Mesenchymal stem cell (in vitro differentiated cells and primary cell): Measurements from ENCODE around the gene UVSSA.

Experiments
- DNase-seq: peaks from one replicate; pipeline ENCODE4 v3.0.0-alpha.2; 2013
- H2AFZ ChIP-seq: one replicate; pipeline ENCODE4 v1.6.1; 2013; ENCODE audit warnings: low read depth, mild to moderate bottlenecking, control low read depth, inconsistent platforms, low read length, moderate library complexity
- H2AK5ac ChIP-seq: 2 replicates; pipeline ENCODE4 v1.6.1; 2013; ENCODE audit warnings: low read length, moderate library complexity, mild to moderate bottlenecking, inconsistent platforms; ENCODE audit not compliant: severe bottlenecking
- H2BK120ac ChIP-seq: one replicate; pipeline ENCODE4 v1.6.1; 2013; ENCODE audit warnings: low read depth, mild to moderate bottlenecking, inconsistent platforms, low read length, moderate library complexity
- H2BK12ac ChIP-seq, 2 experiments: one replicate each; pipeline ENCODE4 v1.6.1; 2013; ENCODE audit warnings: inconsistent platforms in 2 of 2, low read length in 2 of 2, mild to moderate bottlenecking in 2 of 2, moderate library complexity in 2 of 2, control low read depth in 1 of 2
- H2BK15ac ChIP-seq: one replicate; pipeline ENCODE4 v1.6.1; 2013; ENCODE audit warnings: mild to moderate bottlenecking, low read depth, inconsistent platforms; ENCODE audit not compliant: poor library complexity, severe bottlenecking
- H2BK5ac ChIP-seq: 2 replicates; pipeline ENCODE4 v1.6.1; 2013; ENCODE audit warnings: low read depth, mild to moderate bottlenecking, low read length, control low read depth, inconsistent platforms; ENCODE audit not compliant: poor library complexity, severe bottlenecking
- H3K14ac ChIP-seq, 2 experiments: one replicate each; pipeline ENCODE4 v1.6.1; 2013; ENCODE audit warnings: inconsistent platforms in 2 of 2, low read length in 2 of 2, control low read depth in 1 of 2, mild to moderate bottlenecking in 1 of 2, moderate library complexity in 1 of 2
- H3K18ac ChIP-seq, 2 experiments: one replicate each; pipeline ENCODE4 v1.6.1; 2013; ENCODE audit warnings: inconsistent platforms in 2 of 2, low read length in 2 of 2, control low read depth in 1 of 2, low read depth in 1 of 2, mild to moderate bottlenecking in 1 of 2
- H3K23ac ChIP-seq, 2 experiments: one replicate each; pipeline ENCODE4 v1.6.1; 2013; ENCODE audit warnings: inconsistent platforms in 2 of 2, low read length in 2 of 2, mild to moderate bottlenecking in 2 of 2, moderate library complexity in 2 of 2, control low read depth in 1 of 2
- H3K27ac ChIP-seq: 2 replicates; pipeline ENCODE4 v1.5.1; 2013; ENCODE audit warnings: mild to moderate bottlenecking, moderate library complexity, low read length, control low read depth, inconsistent platforms; ENCODE audit not compliant: poor library complexity, severe bottlenecking
- H3K27me3 ChIP-seq, 2 experiments: 2 replicates each; pipeline versions ENCODE4 v1.6.1 to v1.7.0; 2013; ENCODE audit warnings: low read length in 2 of 2, mild to moderate bottlenecking in 2 of 2, moderate library complexity in 2 of 2, control low read depth in 1 of 2, inconsistent platforms in 1 of 2; ENCODE audit not compliant: control insufficient read depth in 1 of 2, insufficient read depth in 1 of 2
- H3K36me3 ChIP-seq, 2 experiments: 2 replicates each; pipeline versions ENCODE4 v1.6.1 to v1.7.0; 2013; ENCODE audit warnings: low read length in 2 of 2, control low read depth in 1 of 2, inconsistent platforms in 1 of 2, low read depth in 1 of 2, mild to moderate bottlenecking in 1 of 2; ENCODE audit not compliant: insufficient read depth in 2 of 2, control insufficient read depth in 1 of 2
- H3K4ac ChIP-seq, 2 experiments: one replicate each; pipeline ENCODE4 v1.6.1; 2013; ENCODE audit warnings: inconsistent platforms in 2 of 2, low read length in 2 of 2, mild to moderate bottlenecking in 2 of 2, moderate library complexity in 2 of 2, control low read depth in 1 of 2, low read depth in 1 of 2
- H3K4me1 ChIP-seq: 2 replicates; pipeline ENCODE4 v1.6.1; 2013; ENCODE audit warnings: low read depth, low read length, control low read depth; ENCODE audit not compliant: control insufficient read depth, insufficient read depth
- H3K4me2 ChIP-seq: 2 replicates; pipeline ENCODE4 v1.6.1; 2013; ENCODE audit warnings: low read length, mild to moderate bottlenecking, inconsistent platforms; ENCODE audit not compliant: poor library complexity, severe bottlenecking
- H3K4me3 ChIP-seq, 2 experiments: 2 replicates each; pipeline versions ENCODE4 v1.5.1 to v1.7.0; 2013; ENCODE audit warnings: low read length in 2 of 2, mild to moderate bottlenecking in 2 of 2, control low read depth in 1 of 2, low read depth in 1 of 2; ENCODE audit not compliant: insufficient read depth in 1 of 2
- H3K79me1 ChIP-seq: replicated peaks from 2 replicates; pipeline ENCODE4 v1.6.1; 2013; ENCODE audit warnings: mild to moderate bottlenecking, control low read depth, low read length, inconsistent platforms; ENCODE audit not compliant: poor library complexity, severe bottlenecking
- H3K9ac ChIP-seq: 2 replicates; pipeline ENCODE4 v1.7.0; 2013; ENCODE audit warnings: mild to moderate bottlenecking, low read length, moderate library complexity
- H3K9me3 ChIP-seq: 2 replicates; pipeline ENCODE4 v1.7.0; 2013; ENCODE audit warnings: mild to moderate bottlenecking, low read length; ENCODE audit not compliant: control insufficient read depth
- H4K8ac ChIP-seq: one replicate; pipeline ENCODE4 v1.6.1; 2013; ENCODE audit warnings: inconsistent platforms, mild to moderate bottlenecking, low read length, moderate library complexity
- H4K91ac ChIP-seq: one replicate; pipeline ENCODE4 v1.6.1; 2013; ENCODE audit warnings: mild to moderate bottlenecking, low read length, inconsistent platforms
- WGBS: methylation state at CpG from one replicate; pipeline ENCODE4 v1.1.7; 2013; ENCODE audit warnings: mixed read lengths; 5-methylcytosine and 5-hydroxymethylcytosine counted together

UVSSA gene

GRCh38 chr4:1402021-1402515, 55.1 kb downstream of the UVSSA start:
- Histone ChIP-seq H3K9ac (no peak overlapping the region), H3K27me3 (peaks cover 51 to 71% of the 10 kb centered on the region in 2 experiments), H2BK15ac (no peak overlapping the region), H3K18ac (no peak overlapping the region), H4K91ac (no peak overlapping the region), H2AK5ac (no peak overlapping the region), H3K4me3 (no peak overlapping the region), H3K4me2 (no peak overlapping the region), H3K36me3 (no peaks in the 10 kb centered on the region), H3K27ac (no peak overlapping the region), H2BK120ac (no peak overlapping the region), H2AFZ (no peak overlapping the region), H2BK5ac (no peak overlapping the region), H3K79me1 (no peaks in the 10 kb centered on the region), H3K9me3 (peaks cover 4% of the 10 kb centered on the region), H3K14ac (no peak overlapping the region), H3K23ac (no peak overlapping the region), H2BK12ac (no peak overlapping the region), H4K8ac (no peak overlapping the region), H3K4ac (no peak overlapping the region), H3K4me1 (peaks cover 9% of the 10 kb centered on the region)
- 36% methylated on average over 22 of the region's 24 CpGs for WGBS
- no peak for DNase-seq

- Histone ChIP-seq H3K4me3 (no peak overlapping the region), H3K9me3 (peaks cover 4% of the 10 kb centered on the region), H2BK12ac (no peak overlapping the region), H2BK5ac (no peak overlapping the region), H3K79me1 (no peaks in the 10 kb centered on the region), H3K4ac (no peak overlapping the region), H3K14ac (no peak overlapping the region), H4K91ac (no peak overlapping the region), H3K36me3 (no peaks in the 10 kb centered on the region), H2BK15ac (no peak overlapping the region), H3K27me3 (peaks cover 56 to 77% of the 10 kb centered on the region in 2 experiments), H3K23ac (no peak overlapping the region), H4K8ac (no peak overlapping the region), H3K27ac (no peak overlapping the region), H3K18ac (no peak overlapping the region), H3K9ac (no peak overlapping the region), H2BK120ac (no peak overlapping the region), H3K4me1 (peaks cover 9% of the 10 kb centered on the region), H3K4me2 (no peak overlapping the region), H2AK5ac (no peak overlapping the region), H2AFZ (no peak overlapping the region)
- WGBS: 42% methylated on average over 67 of the region's 69 CpGs
- no peak for DNase-seq
These were observed 55.6 kb downstream of the UVSSA start for GRCh38 chr4:1402516-1403091.

GRCh38 chr4:1403177-1403583, 56.2 kb downstream of the UVSSA start:
- H2BK5ac ChIP-seq: no peak overlapping the region
- 33% methylated on average over 46 of the region's 58 CpGs for WGBS
- H3K4me1 ChIP-seq: peaks cover 9% of the 10 kb centered on the region

GRCh38 chr4:1403591-1404572, 56.9 kb downstream of the UVSSA start:
- Histone ChIP-seq H3K27ac (no peak overlapping the region), H3K4me3 (no peak overlapping the region), H2BK15ac (no peak overlapping the region), H3K14ac (no peak overlapping the region), H4K8ac (no peak overlapping the region), H3K9ac (no peak overlapping the region), H3K18ac (no peak overlapping the region), H2BK120ac (no peak overlapping the region), H2BK5ac (no peak overlapping the region), H3K4ac (no peak overlapping the region), H3K9me3 (peaks cover 6% of the 10 kb centered on the region), H4K91ac (no peak overlapping the region), H3K4me1 (peaks cover 11% of the 10 kb centered on the region), H2AFZ (no peak overlapping the region), H2BK12ac (no peak overlapping the region), H3K79me1 (no peaks in the 10 kb centered on the region), H2AK5ac (no peak overlapping the region), H3K23ac (no peak overlapping the region), H3K36me3 (no peaks in the 10 kb centered on the region), H3K27me3 (peaks cover 67 to 87% of the 10 kb centered on the region in 2 experiments), H3K4me2 (no peak overlapping the region)
- WGBS: 39% methylated on average over 99 of the region's 107 CpGs
- no peak for DNase-seq

More at GRCh38 chr4:1403177-1403583, 56.2 kb downstream of the UVSSA start:
- no peak overlapping the region for H3K14ac ChIP-seq
- no peaks in the 10 kb centered on the region for H3K36me3 ChIP-seq
- H2AFZ ChIP-seq: no peak overlapping the region
- no peak overlapping the region for H3K27ac ChIP-seq
- no peak overlapping the region for H3K23ac ChIP-seq
- H2BK15ac ChIP-seq: no peak overlapping the region
- no peak overlapping the region for H3K4me2 ChIP-seq
- no peak overlapping the region for H3K4me3 ChIP-seq
- no peak overlapping the region for H2BK12ac ChIP-seq
- H3K27me3 ChIP-seq: peaks cover 60 to 80% of the 10 kb centered on the region in 2 experiments
- H3K79me1 ChIP-seq: no peaks in the 10 kb centered on the region
- DNase-seq: no peak
- no peak overlapping the region for H3K9ac ChIP-seq
- no peak overlapping the region for H4K91ac ChIP-seq
- H2AK5ac ChIP-seq: no peak overlapping the region
- H4K8ac ChIP-seq: no peak overlapping the region
- no peak overlapping the region for H2BK120ac ChIP-seq
- H3K9me3 ChIP-seq: peaks cover 5% of the 10 kb centered on the region
- H3K18ac ChIP-seq: no peak overlapping the region
- H3K4ac ChIP-seq: no peak overlapping the region
